HepG2 (cell line): ENCODE data around the gene NME8.

ENCODE experiments used
- ATF7-NPFF ChIP-seq: sonication (generic); formaldehyde crosslinking; IDR thresholded peaks from 2 replicates; pipeline ENCODE4 v1.8.1; 2023; ENCODE audit warnings: mild to moderate bottlenecking, low read depth, missing genetic modification reagents, moderate library complexity
- CHD2 ChIP-seq: IDR thresholded peaks from 2 replicates; pipeline ENCODE4 v1.6.1; 2011; ENCODE audit warnings: low read depth, low read length, improper control_type of control experiment
- MYC ChIP-seq: sonication (generic); formaldehyde crosslinking; IDR thresholded peaks from 2 replicates; pipeline ENCODE4 v1.9.0; 2021; ENCODE audit warnings: missing genetic modification reagents, borderline replicate concordance
- MYNN ChIP-seq: sonication (generic); formaldehyde crosslinking; IDR thresholded peaks from 2 replicates; pipeline ENCODE4 v1.4.0; 2020; ENCODE audit warnings: mild to moderate bottlenecking, low read depth, missing genetic modification reagents
- NFE2L1 ChIP-seq: sonication (generic); formaldehyde crosslinking; IDR thresholded peaks from 2 replicates; pipeline ENCODE4 v1.4.0; 2020; ENCODE audit warnings: missing genetic modification reagents, mild to moderate bottlenecking, borderline replicate concordance
- RAD21 ChIP-seq: fragments of 450-650 bp; formaldehyde crosslinking; IDR thresholded peaks from 2 replicates; pipeline ENCODE4 v1.5.0; 2020; ENCODE audit warnings: mild to moderate bottlenecking
- ZNF136 ChIP-seq: sonication (generic); formaldehyde crosslinking; IDR thresholded peaks from 2 replicates; pipeline ENCODE4 v1.8.1; 2022; ENCODE audit warnings: low read depth, mild to moderate bottlenecking, moderate library complexity, missing genetic modification reagents
- ZNF251 ChIP-seq: sonication (generic); formaldehyde crosslinking; IDR thresholded peaks from 2 replicates; pipeline ENCODE4 v1.9.0; 2021; ENCODE audit warnings: mild to moderate bottlenecking, missing genetic modification reagents
- TF ChIP-seq, protein P1 (sequence below): sonication (generic); formaldehyde crosslinking; IDR thresholded peaks from 2 replicates; pipeline ENCODE4 v1.5.0; 2020; ENCODE audit warnings: mild to moderate bottlenecking, missing genetic modification reagents
- TF ChIP-seq, protein P2 (sequence below): sonication (generic); formaldehyde crosslinking; IDR thresholded peaks from 2 replicates; pipeline ENCODE4 v1.9.0; 2021; ENCODE audit warnings: missing genetic modification reagents, mild to moderate bottlenecking, borderline replicate concordance
- TF ChIP-seq, protein P3 (sequence below): sonication (generic); formaldehyde crosslinking; IDR thresholded peaks from 2 replicates; pipeline ENCODE4 v1.5.0; 2020; ENCODE audit warnings: mild to moderate bottlenecking, missing genetic modification reagents, moderate library complexity
- TF ChIP-seq, protein P4 (sequence below): sonication (generic); formaldehyde crosslinking; IDR thresholded peaks from 2 replicates; pipeline ENCODE4 v1.5.1; 2020; ENCODE audit warnings: mild to moderate bottlenecking, missing genetic modification reagents, borderline replicate concordance
- TF ChIP-seq, protein P5 (sequence below): sonication (generic); formaldehyde crosslinking; IDR thresholded peaks from 2 replicates; pipeline ENCODE4 v1.4.0; 2020; ENCODE audit warnings: mild to moderate bottlenecking, missing genetic modification reagents
- TF ChIP-seq, protein P6 (sequence below): sonication (generic); formaldehyde crosslinking; IDR thresholded peaks from 2 replicates; pipeline ENCODE4 v1.5.1; 2020; ENCODE audit warnings: mild to moderate bottlenecking, missing genetic modification reagents, moderate library complexity

DNA sequence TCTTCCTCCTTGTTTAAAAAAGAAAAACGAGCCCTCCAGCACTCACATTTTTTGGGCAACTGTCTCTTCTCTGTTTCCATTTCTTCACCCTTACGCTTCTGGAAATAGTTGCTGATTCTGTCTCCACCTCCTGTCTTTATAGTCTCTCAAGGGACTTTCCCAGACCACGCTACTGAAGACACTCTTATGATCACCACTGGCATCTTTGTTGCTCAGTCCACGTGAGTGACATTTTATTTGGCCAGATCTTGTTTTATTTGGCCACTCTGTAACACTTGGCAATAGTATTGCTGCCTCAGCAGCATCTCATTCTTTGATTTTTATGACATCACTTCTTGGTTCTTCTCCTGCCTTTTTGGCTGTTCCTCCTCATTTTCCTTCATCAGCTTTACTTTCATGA is 21.6 kb upstream of the NME8 start:
- TF ChIP-seq, protein P1, sequence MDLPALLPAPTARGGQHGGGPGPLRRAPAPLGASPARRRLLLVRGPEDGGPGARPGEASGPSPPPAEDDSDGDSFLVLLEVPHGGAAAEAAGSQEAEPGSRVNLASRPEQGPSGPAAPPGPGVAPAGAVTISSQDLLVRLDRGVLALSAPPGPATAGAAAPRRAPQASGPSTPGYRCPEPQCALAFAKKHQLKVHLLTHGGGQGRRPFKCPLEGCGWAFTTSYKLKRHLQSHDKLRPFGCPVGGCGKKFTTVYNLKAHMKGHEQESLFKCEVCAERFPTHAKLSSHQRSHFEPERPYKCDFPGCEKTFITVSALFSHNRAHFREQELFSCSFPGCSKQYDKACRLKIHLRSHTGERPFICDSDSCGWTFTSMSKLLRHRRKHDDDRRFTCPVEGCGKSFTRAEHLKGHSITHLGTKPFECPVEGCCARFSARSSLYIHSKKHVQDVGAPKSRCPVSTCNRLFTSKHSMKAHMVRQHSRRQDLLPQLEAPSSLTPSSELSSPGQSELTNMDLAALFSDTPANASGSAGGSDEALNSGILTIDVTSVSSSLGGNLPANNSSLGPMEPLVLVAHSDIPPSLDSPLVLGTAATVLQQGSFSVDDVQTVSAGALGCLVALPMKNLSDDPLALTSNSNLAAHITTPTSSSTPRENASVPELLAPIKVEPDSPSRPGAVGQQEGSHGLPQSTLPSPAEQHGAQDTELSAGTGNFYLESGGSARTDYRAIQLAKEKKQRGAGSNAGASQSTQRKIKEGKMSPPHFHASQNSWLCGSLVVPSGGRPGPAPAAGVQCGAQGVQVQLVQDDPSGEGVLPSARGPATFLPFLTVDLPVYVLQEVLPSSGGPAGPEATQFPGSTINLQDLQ: no peak
- TF ChIP-seq MYNN (CRISPR knock-in tag) (no peak), ZNF251 (no peak), CHD2 (no peak), ZNF136 (CRISPR knock-in tag) (no peak), MYC (CRISPR knock-in tag) (no peak), RAD21 (CRISPR knock-in tag) (no peak), ATF7-NPFF (CRISPR knock-in tag) (no peak), NFE2L1 (no peak)
- TF ChIP-seq, protein P2, sequence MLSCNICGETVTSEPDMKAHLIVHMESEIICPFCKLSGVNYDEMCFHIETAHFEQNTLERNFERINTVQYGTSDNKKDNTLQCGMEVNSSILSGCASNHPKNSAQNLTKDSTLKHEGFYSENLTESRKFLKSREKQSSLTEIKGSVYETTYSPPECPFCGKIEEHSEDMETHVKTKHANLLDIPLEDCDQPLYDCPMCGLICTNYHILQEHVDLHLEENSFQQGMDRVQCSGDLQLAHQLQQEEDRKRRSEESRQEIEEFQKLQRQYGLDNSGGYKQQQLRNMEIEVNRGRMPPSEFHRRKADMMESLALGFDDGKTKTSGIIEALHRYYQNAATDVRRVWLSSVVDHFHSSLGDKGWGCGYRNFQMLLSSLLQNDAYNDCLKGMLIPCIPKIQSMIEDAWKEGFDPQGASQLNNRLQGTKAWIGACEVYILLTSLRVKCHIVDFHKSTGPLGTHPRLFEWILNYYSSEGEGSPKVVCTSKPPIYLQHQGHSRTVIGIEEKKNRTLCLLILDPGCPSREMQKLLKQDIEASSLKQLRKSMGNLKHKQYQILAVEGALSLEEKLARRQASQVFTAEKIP: no peak
- TF ChIP-seq, protein P3, sequence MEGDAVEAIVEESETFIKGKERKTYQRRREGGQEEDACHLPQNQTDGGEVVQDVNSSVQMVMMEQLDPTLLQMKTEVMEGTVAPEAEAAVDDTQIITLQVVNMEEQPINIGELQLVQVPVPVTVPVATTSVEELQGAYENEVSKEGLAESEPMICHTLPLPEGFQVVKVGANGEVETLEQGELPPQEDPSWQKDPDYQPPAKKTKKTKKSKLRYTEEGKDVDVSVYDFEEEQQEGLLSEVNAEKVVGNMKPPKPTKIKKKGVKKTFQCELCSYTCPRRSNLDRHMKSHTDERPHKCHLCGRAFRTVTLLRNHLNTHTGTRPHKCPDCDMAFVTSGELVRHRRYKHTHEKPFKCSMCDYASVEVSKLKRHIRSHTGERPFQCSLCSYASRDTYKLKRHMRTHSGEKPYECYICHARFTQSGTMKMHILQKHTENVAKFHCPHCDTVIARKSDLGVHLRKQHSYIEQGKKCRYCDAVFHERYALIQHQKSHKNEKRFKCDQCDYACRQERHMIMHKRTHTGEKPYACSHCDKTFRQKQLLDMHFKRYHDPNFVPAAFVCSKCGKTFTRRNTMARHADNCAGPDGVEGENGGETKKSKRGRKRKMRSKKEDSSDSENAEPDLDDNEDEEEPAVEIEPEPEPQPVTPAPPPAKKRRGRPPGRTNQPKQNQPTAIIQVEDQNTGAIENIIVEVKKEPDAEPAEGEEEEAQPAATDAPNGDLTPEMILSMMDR (CRISPR knock-in tag): no peak
- TF ChIP-seq, protein P4, sequence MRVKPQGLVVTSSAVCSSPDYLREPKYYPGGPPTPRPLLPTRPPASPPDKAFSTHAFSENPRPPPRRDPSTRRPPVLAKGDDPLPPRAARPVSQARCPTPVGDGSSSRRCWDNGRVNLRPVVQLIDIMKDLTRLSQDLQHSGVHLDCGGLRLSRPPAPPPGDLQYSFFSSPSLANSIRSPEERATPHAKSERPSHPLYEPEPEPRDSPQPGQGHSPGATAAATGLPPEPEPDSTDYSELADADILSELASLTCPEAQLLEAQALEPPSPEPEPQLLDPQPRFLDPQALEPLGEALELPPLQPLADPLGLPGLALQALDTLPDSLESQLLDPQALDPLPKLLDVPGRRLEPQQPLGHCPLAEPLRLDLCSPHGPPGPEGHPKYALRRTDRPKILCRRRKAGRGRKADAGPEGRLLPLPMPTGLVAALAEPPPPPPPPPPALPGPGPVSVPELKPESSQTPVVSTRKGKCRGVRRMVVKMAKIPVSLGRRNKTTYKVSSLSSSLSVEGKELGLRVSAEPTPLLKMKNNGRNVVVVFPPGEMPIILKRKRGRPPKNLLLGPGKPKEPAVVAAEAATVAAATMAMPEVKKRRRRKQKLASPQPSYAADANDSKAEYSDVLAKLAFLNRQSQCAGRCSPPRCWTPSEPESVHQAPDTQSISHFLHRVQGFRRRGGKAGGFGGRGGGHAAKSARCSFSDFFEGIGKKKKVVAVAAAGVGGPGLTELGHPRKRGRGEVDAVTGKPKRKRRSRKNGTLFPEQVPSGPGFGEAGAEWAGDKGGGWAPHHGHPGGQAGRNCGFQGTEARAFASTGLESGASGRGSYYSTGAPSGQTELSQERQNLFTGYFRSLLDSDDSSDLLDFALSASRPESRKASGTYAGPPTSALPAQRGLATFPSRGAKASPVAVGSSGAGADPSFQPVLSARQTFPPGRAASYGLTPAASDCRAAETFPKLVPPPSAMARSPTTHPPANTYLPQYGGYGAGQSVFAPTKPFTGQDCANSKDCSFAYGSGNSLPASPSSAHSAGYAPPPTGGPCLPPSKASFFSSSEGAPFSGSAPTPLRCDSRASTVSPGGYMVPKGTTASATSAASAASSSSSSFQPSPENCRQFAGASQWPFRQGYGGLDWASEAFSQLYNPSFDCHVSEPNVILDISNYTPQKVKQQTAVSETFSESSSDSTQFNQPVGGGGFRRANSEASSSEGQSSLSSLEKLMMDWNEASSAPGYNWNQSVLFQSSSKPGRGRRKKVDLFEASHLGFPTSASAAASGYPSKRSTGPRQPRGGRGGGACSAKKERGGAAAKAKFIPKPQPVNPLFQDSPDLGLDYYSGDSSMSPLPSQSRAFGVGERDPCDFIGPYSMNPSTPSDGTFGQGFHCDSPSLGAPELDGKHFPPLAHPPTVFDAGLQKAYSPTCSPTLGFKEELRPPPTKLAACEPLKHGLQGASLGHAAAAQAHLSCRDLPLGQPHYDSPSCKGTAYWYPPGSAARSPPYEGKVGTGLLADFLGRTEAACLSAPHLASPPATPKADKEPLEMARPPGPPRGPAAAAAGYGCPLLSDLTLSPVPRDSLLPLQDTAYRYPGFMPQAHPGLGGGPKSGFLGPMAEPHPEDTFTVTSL (CRISPR knock-in tag): no peak
- TF ChIP-seq, protein P5, sequence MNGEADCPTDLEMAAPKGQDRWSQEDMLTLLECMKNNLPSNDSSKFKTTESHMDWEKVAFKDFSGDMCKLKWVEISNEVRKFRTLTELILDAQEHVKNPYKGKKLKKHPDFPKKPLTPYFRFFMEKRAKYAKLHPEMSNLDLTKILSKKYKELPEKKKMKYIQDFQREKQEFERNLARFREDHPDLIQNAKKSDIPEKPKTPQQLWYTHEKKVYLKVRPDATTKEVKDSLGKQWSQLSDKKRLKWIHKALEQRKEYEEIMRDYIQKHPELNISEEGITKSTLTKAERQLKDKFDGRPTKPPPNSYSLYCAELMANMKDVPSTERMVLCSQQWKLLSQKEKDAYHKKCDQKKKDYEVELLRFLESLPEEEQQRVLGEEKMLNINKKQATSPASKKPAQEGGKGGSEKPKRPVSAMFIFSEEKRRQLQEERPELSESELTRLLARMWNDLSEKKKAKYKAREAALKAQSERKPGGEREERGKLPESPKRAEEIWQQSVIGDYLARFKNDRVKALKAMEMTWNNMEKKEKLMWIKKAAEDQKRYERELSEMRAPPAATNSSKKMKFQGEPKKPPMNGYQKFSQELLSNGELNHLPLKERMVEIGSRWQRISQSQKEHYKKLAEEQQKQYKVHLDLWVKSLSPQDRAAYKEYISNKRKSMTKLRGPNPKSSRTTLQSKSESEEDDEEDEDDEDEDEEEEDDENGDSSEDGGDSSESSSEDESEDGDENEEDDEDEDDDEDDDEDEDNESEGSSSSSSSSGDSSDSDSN (CRISPR knock-in tag): no peak
- TF ChIP-seq, protein P6, sequence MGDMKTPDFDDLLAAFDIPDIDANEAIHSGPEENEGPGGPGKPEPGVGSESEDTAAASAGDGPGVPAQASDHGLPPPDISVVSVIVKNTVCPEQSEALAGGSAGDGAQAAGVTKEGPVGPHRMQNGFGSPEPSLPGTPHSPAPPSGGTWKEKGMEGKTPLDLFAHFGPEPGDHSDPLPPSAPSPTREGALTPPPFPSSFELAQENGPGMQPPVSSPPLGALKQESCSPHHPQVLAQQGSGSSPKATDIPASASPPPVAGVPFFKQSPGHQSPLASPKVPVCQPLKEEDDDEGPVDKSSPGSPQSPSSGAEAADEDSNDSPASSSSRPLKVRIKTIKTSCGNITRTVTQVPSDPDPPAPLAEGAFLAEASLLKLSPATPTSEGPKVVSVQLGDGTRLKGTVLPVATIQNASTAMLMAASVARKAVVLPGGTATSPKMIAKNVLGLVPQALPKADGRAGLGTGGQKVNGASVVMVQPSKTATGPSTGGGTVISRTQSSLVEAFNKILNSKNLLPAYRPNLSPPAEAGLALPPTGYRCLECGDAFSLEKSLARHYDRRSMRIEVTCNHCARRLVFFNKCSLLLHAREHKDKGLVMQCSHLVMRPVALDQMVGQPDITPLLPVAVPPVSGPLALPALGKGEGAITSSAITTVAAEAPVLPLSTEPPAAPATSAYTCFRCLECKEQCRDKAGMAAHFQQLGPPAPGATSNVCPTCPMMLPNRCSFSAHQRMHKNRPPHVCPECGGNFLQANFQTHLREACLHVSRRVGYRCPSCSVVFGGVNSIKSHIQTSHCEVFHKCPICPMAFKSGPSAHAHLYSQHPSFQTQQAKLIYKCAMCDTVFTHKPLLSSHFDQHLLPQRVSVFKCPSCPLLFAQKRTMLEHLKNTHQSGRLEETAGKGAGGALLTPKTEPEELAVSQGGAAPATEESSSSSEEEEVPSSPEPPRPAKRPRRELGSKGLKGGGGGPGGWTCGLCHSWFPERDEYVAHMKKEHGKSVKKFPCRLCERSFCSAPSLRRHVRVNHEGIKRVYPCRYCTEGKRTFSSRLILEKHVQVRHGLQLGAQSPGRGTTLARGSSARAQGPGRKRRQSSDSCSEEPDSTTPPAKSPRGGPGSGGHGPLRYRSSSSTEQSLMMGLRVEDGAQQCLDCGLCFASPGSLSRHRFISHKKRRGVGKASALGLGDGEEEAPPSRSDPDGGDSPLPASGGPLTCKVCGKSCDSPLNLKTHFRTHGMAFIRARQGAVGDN (CRISPR knock-in tag): no peak
